Lung (tissue), 12 donors: ENCODE data around the gene H2AZ2. TPM values are rescaled to one million over a fixed set of nuclear protein-coding genes. Genes with fewer than 3 reads are reported as not detected.
A peak's percentile ranks its signal among the peaks of the same experiment; 100 is the strongest.
"Not testable (repeated sequence)": the region's sequence is repeated elsewhere in the genome, so short reads cannot be mapped to it uniquely, and the experiment has no call there.

Experiments
- ATAC-seq: fragments of 200-7000 bp; cut with Tn5 transposase; one replicate; pipeline ENCODE4 v1.9.1; 2020; ENCODE audit warnings: moderate number of reproducible peaks; ENCODE audit not compliant: insufficient read depth, low FRiP score
- DNase-seq, 3 donors: peaks; one replicate each; pipeline ENCODE4 v3.0.0-alpha.2; 2013 to 2017
- H3K27ac ChIP-seq, 2 donors: one replicate each; pipeline ENCODE4 v1.5.1; 2013; ENCODE audit warnings: mild to moderate bottlenecking in 2 of 2, moderate library complexity in 2 of 2, control low read depth in 1 of 2, inconsistent platforms in 1 of 2, low read depth in 1 of 2, low read length in 1 of 2
- H3K27me3 ChIP-seq, 3 donors: one replicate each; pipeline ENCODE4 v1.5.1; 2013; ENCODE audit warnings: low read length in 2 of 3; ENCODE audit not compliant: control insufficient read depth in 3 of 3, insufficient read depth in 3 of 3
- H3K36me3 ChIP-seq, 4 donors: one replicate each; pipeline ENCODE4 v1.5.1; 2013; ENCODE audit warnings: low read length in 4 of 4, mild to moderate bottlenecking in 1 of 4, moderate library complexity in 1 of 4; ENCODE audit not compliant: control insufficient read depth in 4 of 4, insufficient read depth in 4 of 4
- H3K4me1 ChIP-seq, 5 donors: one replicate each; pipeline ENCODE4 v1.5.1; 2013; ENCODE audit warnings: low read length in 5 of 5, mild to moderate bottlenecking in 2 of 5, moderate library complexity in 1 of 5; ENCODE audit not compliant: control insufficient read depth in 5 of 5, insufficient read depth in 5 of 5
- H3K4me3 ChIP-seq: one replicate; pipeline ENCODE4 v1.5.1; 2013; ENCODE audit warnings: mild to moderate bottlenecking, control low read depth, moderate library complexity
- H3K9ac ChIP-seq, 2 donors: one replicate each; pipeline ENCODE4 v1.5.1; 2013; ENCODE audit warnings: low read length in 2 of 2, control low read depth in 1 of 2; ENCODE audit not compliant: insufficient read depth in 1 of 2
- H3K9me3 ChIP-seq, 4 donors: one replicate each; pipeline ENCODE4 v1.5.1; 2013; ENCODE audit warnings: low read length in 3 of 4, mild to moderate bottlenecking in 1 of 4, moderate library complexity in 1 of 4; ENCODE audit not compliant: control insufficient read depth in 4 of 4, insufficient read depth in 3 of 4
- CTCF ChIP-seq: IDR thresholded peaks from 2 replicates; pipeline ENCODE4 v1.5.1; 2012; ENCODE audit warnings: mild to moderate bottlenecking; ENCODE audit errors: control extremely low read depth, extremely low read depth
- WGBS, 2 donors: extraction: QIAGEN DNeasy Blood & Tissue Kit; methylation state at CpG; one replicate each; pipeline ENCODE4 v1.1.7; 2013; 5-methylcytosine and 5-hydroxymethylcytosine counted together
- polyA plus RNA-seq, 2 donors: library from polyadenylated mRNA; stranded (reverse); fragments of 200-250 nt; gene quantifications; one replicate each; pipeline ENCODE4 v1.2.1, GENCODE V29; 2013
- total RNA-seq, 2 donors: library from RNA; depleted of rRNA in 1 of 2; stranded (reverse); fragments of >200 nt in 1 of 2; gene quantifications; one replicate each; pipeline ENCODE4 v1.2.1, GENCODE V29; 2014 to 2021
- donor health status: control.
- donor health status: control.
- donor health status: Bipolar disorder and iron deficiency.
- donor health status: healthy.
- donor health status: DM: yes; HTN: yes; CAD: no.

The H2AZ2 gene
- total and polyA plus RNA-seq, 4 donors, result 81.0 to 202 (median 111) TPM

- peaks cover 0 to 1% (median 0%) of the 10 kb centered on the region in 5 donors for H3K4me1 ChIP-seq
- H3K9me3 ChIP-seq, result no peaks in the 10 kb centered on the region
- H3K36me3 ChIP-seq, result no peaks in the 10 kb centered on the region
- no peak overlapping the region for H3K27ac ChIP-seq
- peak; percentile 53 for ATAC-seq
- WGBS, 2 donors, result 67 to 85% methylated on average over 4 of the region's 4 CpGs
- no peak overlapping the region for H3K9ac ChIP-seq
- DNase-seq, result no peak
- H3K4me3 ChIP-seq, result no peak overlapping the region
- no peak for TF ChIP-seq CTCF
- H3K27me3 ChIP-seq, result no peaks in the 10 kb centered on the region
Observed at GRCh38 chr7:44867073-44867995, 19.4 kb upstream of the H2AZ2 start.

GRCh38 chr7:44861949-44862348 lies 14.1 kb upstream of the H2AZ2 start:
- H3K9me3 ChIP-seq, DNase-seq, ATAC-seq, H3K4me3 ChIP-seq, H3K27me3 ChIP-seq, H3K36me3 ChIP-seq, H3K27ac ChIP-seq, H3K4me1 ChIP-seq, H3K9ac ChIP-seq: not testable (repeated sequence)
- WGBS, 2 donors, result 69 to 77% methylated on average over 4 of the region's 4 CpGs

GRCh38 chr7:44858161-44858560 lies 10.3 kb upstream of the H2AZ2 start:
- Histone ChIP-seq H3K9me3 (no peaks in the 10 kb centered on the region), H3K4me1 (no peaks in the 10 kb centered on the region), H3K9ac (no peak overlapping the region), H3K27me3 (peaks cover 0 to 2% (median 2%) of the 10 kb centered on the region in 3 donors), H3K4me3 (no peak overlapping the region), H3K27ac (no peak overlapping the region), H3K36me3 (no peaks in the 10 kb centered on the region)
- ATAC-seq (no peak), DNase-seq (no peak)
- WGBS, 2 donors, result 85 to 92% methylated on average over 2 of the region's 2 CpGs
- no peak for TF ChIP-seq CTCF

GRCh38 chr7:44854644-44855364 lies 6.9 kb upstream of the H2AZ2 start:
- Histone ChIP-seq H3K4me1 (no peaks in the 10 kb centered on the region), H3K27ac (no peak overlapping the region), H3K9me3 (no peaks in the 10 kb centered on the region), H3K27me3 (peaks cover 0 to 2% (median 0%) of the 10 kb centered on the region in 3 donors), H3K36me3 (no peaks in the 10 kb centered on the region), H3K9ac (no peak overlapping the region), H3K4me3 (no peak overlapping the region)
- TF ChIP-seq CTCF, result no peak
- DNase-seq, result no peak
- WGBS, 2 donors, result 86 to 90% methylated on average over 8 of the region's 8 CpGs
- ATAC-seq, result no peak
